AG08396 (cell line): ENCODE data around the gene INVS.
"Not testable (repeated sequence)": the region's sequence is repeated elsewhere in the genome, so short reads cannot be mapped to it uniquely, and the experiment has no call there.

ENCODE experiments used
- DNase-seq: peaks from one replicate; pipeline ENCODE4 v3.0.0; 2012; ENCODE audit warnings: low spot score, mixed read lengths

The INVS gene

GRCh38 chr9:100338736-100339135 lies 239.7 kb downstream of the INVS start:
- DNase-seq, result not testable (repeated sequence)

GRCh38 chr9:100340224-100340623 lies 241.2 kb downstream of the INVS start:
- no peak for DNase-seq

GRCh38 chr9:100341889-100342288 lies 242.8 kb downstream of the INVS start:
- no peak for DNase-seq

- peak; percentile 59 for DNase-seq
These were observed 247.8 kb downstream of the INVS start for GRCh38 chr9:100346836-100347235.

- no peak for DNase-seq
These were observed 251.1 kb downstream of the INVS start for GRCh38 chr9:100350188-100350587.
